ENCODE data around the gene TNFRSF6B. TPM values are rescaled to one million over a fixed set of nuclear protein-coding genes. Genes with fewer than 3 reads are reported as not detected.
"Not testable (repeated sequence)": the region's sequence is repeated elsewhere in the genome, so short reads cannot be mapped to it uniquely, and the experiment has no call there.

TNFRSF6B gene
- total RNA-seq, result 0.64 TPM
- long read RNA-seq, partial matches to known transcripts, result 0 of 3 reads
- long read RNA-seq, other reads (novel, unspliced or antisense), result 1 of 3 reads

DNA sequence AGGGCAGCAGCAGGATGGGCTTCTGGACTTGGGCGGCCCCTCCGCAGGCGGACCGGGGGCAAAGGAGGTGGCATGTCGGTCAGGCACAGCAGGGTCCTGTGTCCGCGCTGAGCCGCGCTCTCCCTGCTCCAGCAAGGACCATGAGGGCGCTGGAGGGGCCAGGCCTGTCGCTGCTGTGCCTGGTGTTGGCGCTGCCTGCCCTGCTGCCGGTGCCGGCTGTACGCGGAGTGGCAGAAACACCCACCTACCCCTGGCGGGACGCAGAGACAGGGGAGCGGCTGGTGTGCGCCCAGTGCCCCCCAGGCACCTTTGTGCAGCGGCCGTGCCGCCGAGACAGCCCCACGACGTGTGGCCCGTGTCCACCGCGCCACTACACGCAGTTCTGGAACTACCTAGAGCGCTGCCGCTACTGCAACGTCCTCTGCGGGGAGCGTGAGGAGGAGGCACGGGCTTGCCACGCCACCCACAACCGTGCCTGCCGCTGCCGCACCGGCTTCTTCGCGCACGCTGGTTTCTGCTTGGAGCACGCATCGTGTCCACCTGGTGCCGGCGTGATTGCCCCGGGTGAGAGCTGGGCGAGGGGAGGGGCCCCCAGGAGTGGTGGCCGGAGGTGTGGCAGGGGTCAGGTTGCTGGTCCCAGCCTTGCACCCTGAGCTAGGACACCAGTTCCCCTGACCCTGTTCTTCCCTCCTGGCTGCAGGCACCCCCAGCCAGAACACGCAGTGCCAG lies at the start of gene TNFRSF6B:
TSS of gene TNFRSF6B (plus strand) at position 25 of the 729 bp plus-strand sequence. CDS start at position 141, 116 bp downstream.
- intact Hi-C loops (cut with micrococcal nuclease), result no loop called here
- ATAC-seq, result peak; percentile 10
- DNase-seq, result peak; percentile 53

DNA sequence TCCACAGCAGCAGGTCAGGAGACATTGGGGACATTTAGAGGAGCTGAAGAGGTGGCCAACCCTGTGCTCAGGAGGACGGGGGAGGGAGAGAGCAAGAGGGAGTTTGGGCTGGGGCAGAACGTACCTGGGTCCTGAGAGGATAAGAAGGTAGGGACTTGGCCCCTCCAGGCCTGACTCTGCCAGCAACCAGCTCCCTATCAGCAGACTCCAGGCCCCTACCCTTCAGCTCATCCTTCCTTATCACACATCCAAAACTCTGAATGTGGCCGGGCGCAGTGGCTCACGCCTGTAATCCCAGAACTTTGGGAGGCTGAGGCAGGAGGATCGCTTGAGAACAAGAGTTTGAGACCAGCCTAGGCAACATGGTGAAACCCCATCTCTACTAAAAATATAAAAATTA lies 48.3 kb upstream of the TNFRSF6B start:
- no peak for ATAC-seq

GRCh38 chr20:63648895-63649589 lies 47.4 kb upstream of the TNFRSF6B start:
- DNase-seq (no peak), ATAC-seq (no peak)
- intact Hi-C loops (cut with micrococcal nuclease), result no loop called here

More for the DNA sequence above, 48.3 kb upstream of the TNFRSF6B start:
- intact Hi-C loops (cut with micrococcal nuclease), result no loop called here
- DNase-seq, result no peak

GRCh38 chr20:63650486-63650885 lies 46.0 kb upstream of the TNFRSF6B start:
- DNase-seq; ATAC-seq; intact Hi-C loops (cut with micrococcal nuclease): not testable (repeated sequence)

GRCh38 chr20:63651942-63652191 lies 44.6 kb upstream of the TNFRSF6B start:
- intact Hi-C loops (cut with micrococcal nuclease), result no loop called here
- ATAC-seq (peak; percentile 4), DNase-seq (no peak)

- intact Hi-C loops (cut with micrococcal nuclease), result no loop called here
- ATAC-seq (peak; percentile 22), DNase-seq (peak; percentile 57)
Observed at GRCh38 chr20:63652192-63652980, 44.1 kb upstream of the TNFRSF6B start.

GRCh38 chr20:63653041-63653973 lies 43.1 kb upstream of the TNFRSF6B start, which contains the start of gene STMN3:
Gene STMN3, minus strand, starts transcription at chr20:63653424. Its CDS starts 79 bp downstream, at chr20:63653345.
- intact Hi-C loops (cut with micrococcal nuclease), result no loop called here
- peak; percentile 77 for ATAC-seq
- peak; percentile 92 for DNase-seq

DNA sequence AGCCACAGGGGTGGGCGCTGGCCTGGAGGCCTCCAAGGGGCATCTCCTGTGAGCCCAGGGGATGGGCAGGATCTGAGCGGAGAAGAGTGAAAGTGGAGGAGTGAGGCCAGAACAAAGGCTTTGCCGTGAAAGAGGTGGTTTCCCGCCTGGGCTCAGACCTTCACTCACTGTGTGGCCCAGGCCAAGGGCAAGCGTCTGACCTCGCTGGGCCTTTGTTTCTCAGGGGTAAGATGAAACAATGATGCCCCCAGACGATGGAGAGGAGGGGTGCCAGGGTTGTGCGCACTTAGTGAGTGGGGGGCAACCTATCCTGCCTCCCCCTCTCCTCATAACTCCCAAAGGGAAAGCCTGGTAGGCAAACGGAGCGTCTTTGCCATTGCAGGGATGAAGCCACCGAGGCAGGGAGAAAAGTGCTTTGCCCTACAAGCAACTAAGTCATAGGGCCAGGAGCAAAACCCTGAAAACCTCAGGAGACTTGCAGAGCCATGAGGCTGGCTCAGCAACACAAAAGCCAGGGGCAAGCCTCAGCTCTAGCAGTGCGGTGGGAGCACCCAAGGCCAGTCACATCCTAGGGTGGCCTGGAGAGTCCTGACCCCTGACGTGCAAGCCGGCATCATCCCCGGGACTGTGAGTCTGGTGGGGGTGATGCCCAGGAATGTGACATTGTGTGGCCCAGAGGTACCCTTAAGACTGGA lies 42.3 kb upstream of the TNFRSF6B start:
- ATAC-seq (no peak), DNase-seq (no peak)
- intact Hi-C loops (cut with micrococcal nuclease), result no loop called here

- DNase-seq (no peak), ATAC-seq (no peak)
- intact Hi-C loops (cut with micrococcal nuclease), result no loop called here
Observed at GRCh38 chr20:63655249-63655648, 41.2 kb upstream of the TNFRSF6B start.

GRCh38 chr20:63656451-63656850 lies 40.0 kb upstream of the TNFRSF6B start:
- intact Hi-C loops (cut with micrococcal nuclease), result no loop called here
- no peak for DNase-seq
- ATAC-seq, result no peak

DNA sequence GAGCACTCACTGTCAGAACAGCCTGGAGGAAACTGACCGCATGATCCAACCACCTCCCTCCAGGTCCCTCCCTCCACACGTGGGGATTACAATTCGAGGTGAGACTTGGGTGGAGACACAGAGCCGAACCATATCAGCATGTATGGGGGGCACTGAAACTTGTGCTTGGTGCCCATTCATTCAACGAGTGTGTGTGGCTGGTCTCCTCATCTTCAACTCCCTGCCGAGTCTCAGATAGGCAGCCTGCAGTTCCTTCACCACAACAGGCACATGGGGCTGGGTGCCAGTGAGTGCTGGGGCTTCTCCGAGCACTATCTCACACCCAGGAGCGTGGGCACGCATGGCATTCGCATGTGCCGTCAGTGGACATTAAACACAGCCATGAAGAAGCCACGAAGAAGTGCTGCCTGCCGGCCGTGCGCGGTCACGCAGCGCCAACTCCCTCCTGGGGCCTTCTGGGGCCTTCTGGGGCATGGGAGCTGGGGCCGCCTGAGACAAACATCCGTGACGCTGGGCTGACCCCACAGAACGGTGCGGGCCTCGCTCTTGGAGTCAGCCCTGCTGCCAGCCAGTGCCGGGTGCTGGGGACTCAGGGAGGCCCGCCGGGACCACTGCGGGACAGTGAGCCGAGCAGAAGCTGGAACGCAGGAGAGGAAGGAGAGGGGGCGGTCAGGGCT lies 39.1 kb upstream of the TNFRSF6B start:
- intact Hi-C loops (cut with micrococcal nuclease), result no loop called here
- no peak for DNase-seq
- peak; percentile 0 for ATAC-seq

GRCh38 chr20:63657937-63658748 lies 38.3 kb upstream of the TNFRSF6B start, which contains the start of gene RTEL1:
Gene RTEL1, plus strand, starts transcription at chr20:63658312. Its CDS starts 1,091 bp downstream, at chr20:63659403.
- intact Hi-C loops (cut with micrococcal nuclease), result no loop called here
- DNase-seq, result peak; percentile 96
- ATAC-seq, result peak; percentile 96

GRCh38 chr20:63658749-63659187 lies 37.7 kb upstream of the TNFRSF6B start:
- intact Hi-C loops (cut with micrococcal nuclease), result no loop called here
- DNase-seq, result peak; percentile 56
- peak; percentile 32 for ATAC-seq

DNA sequence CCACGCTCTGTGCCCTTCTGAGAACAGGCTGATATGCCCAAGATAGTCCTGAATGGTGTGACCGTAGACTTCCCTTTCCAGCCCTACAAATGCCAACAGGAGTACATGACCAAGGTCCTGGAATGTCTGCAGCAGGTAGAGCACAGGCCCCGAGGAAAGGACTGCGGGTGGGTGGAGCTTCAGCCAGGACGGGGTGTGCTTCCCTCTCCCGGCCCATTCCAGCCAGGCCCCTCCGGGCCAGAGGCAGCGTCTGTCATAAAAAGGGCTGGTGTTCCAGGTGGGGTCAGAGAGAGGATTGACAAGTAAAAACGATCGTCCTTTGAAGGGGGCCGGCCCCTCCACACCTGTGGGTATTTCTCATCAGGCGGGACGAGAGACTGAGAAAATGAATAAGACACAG lies 37.1 kb upstream of the TNFRSF6B start:
- no peak for ATAC-seq
- intact Hi-C loops (cut with micrococcal nuclease), result no loop called here
- DNase-seq, result no peak

GRCh38 chr20:63660174-63660573 lies 36.3 kb upstream of the TNFRSF6B start:
- ATAC-seq; intact Hi-C loops (cut with micrococcal nuclease): not testable (repeated sequence)

DNA sequence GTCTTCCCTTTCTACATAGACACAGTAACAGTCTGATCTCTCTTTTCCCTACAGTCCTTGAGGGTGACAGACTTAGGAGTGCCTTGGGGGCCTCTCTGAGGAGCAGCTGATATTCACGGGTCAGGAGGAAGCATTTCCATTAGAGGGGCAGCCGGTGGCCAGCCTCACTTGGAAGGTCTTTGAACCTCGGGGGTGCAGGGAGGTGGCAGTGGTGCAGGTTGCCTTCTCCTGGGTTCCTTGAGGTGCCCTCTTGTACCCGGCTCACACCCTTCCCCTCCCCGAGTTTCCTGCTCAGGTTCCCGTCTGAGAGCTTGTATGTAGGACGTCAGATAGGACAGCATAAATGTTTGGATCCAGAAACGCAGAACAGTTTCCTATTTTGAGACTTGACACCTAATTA lies 35.8 kb upstream of the TNFRSF6B start:
- intact Hi-C loops (cut with micrococcal nuclease), result no loop called here
- ATAC-seq (no peak), DNase-seq (no peak)

More at GRCh38 chr20:63660174-63660573, 36.3 kb upstream of the TNFRSF6B start:
- DNase-seq, result not testable (repeated sequence)

GRCh38 chr20:63661108-63661507 lies 35.3 kb upstream of the TNFRSF6B start:
- no peak for ATAC-seq
- intact Hi-C loops (cut with micrococcal nuclease), result no loop called here
- DNase-seq, result no peak

Measured in left ventricle myocardium superior (tissue), 1 donor.